CD4-positive, alpha-beta T cell (primary cell): ENCODE results near the gene TEX101. TPM values are rescaled to one million over a fixed set of nuclear protein-coding genes. Genes with fewer than 3 reads are reported as not detected.

Experiments
- ATAC-seq: fragments of 200-7000 bp; cut with Tn5 transposase; one replicate; pipeline ENCODE4 v1.10.0; 2022; ENCODE audit warnings: mild to moderate bottlenecking; ENCODE audit not compliant: poor library complexity
- CTCF ChIA-PET: fragments of 350-600 bp; sonication (Branson Sonifier 250); formaldehyde crosslinking; loops from one replicate; lab custom pipeline; 2021; ENCODE audit warnings: antibody characterized with exemption, inconsistent platforms; lab: Charles Lee
- POLR2A ChIA-PET: fragments of 350-600 bp; sonication (Branson Sonifier 250); formaldehyde crosslinking; loops from one replicate; lab custom pipeline; 2021; ENCODE audit warnings: antibody characterized with exemption, inconsistent platforms; lab: Charles Lee
- DNase-seq, 14 experiments: peaks; one replicate each; pipeline ENCODE4 v3.0.0-alpha.2; 2013 to 2020; ENCODE audit warnings: mixed read lengths in 2 of 14
- H3K27ac ChIP-seq, 2 donors: one replicate each; pipeline versions ENCODE4 v1.5.1 to v1.7.0; 2013; ENCODE audit warnings: low read length in 2 of 2, low read depth in 1 of 2, mild to moderate bottlenecking in 1 of 2
- H3K27me3 ChIP-seq, 2 experiments: 1 replicate in 1 of 2; 2 replicates in 1 of 2; pipeline versions ENCODE4 v1.6.1 to v1.7.0; 2013; ENCODE audit warnings: low read length in 2 of 2, control low read depth in 1 of 2, mild to moderate bottlenecking in 1 of 2, moderate library complexity in 1 of 2; ENCODE audit not compliant: insufficient read depth in 2 of 2, control insufficient read depth in 1 of 2
- H3K36me3 ChIP-seq: one replicate; pipeline ENCODE4 v1.6.1; 2013; ENCODE audit warnings: low read length, control low read depth; ENCODE audit not compliant: insufficient read depth
- H3K4me1 ChIP-seq: one replicate; pipeline ENCODE4 v1.6.1; 2013; ENCODE audit warnings: low read length, control low read depth; ENCODE audit not compliant: insufficient read depth
- H3K4me3 ChIP-seq: one replicate; pipeline ENCODE4 v1.5.1; 2013; ENCODE audit warnings: mild to moderate bottlenecking, low read length, moderate library complexity
- H3K9me3 ChIP-seq, 2 experiments: 1 replicate in 1 of 2; 2 replicates in 1 of 2; pipeline versions ENCODE4 v1.6.1 to v1.7.0; 2013; ENCODE audit warnings: low read length in 2 of 2, mild to moderate bottlenecking in 2 of 2, control low read depth in 1 of 2, moderate library complexity in 1 of 2; ENCODE audit not compliant: control insufficient read depth in 1 of 2, insufficient read depth in 1 of 2
- H3K27ac Mint-ChIP-seq: one replicate; pipeline ENCODE4 v1.8.0; 2020; ENCODE audit warnings: mixed read lengths
- H3K27me3 Mint-ChIP-seq: one replicate; pipeline ENCODE4 v1.8.0; 2021; ENCODE audit warnings: mixed read lengths
- H3K36me3 Mint-ChIP-seq: one replicate; pipeline ENCODE4 v1.8.0; 2021; ENCODE audit warnings: low read depth, mixed read lengths
- H3K4me1 Mint-ChIP-seq: one replicate; pipeline ENCODE4 v1.8.0; 2021; ENCODE audit warnings: low read depth, mixed read lengths
- H3K4me3 Mint-ChIP-seq: one replicate; pipeline ENCODE4 v1.8.0; 2020; ENCODE audit warnings: mild to moderate bottlenecking, mixed read lengths
- H3K9me3 Mint-ChIP-seq: one replicate; pipeline ENCODE4 v1.8.0; 2020; ENCODE audit warnings: mixed read lengths
- CTCF ChIP-seq: fragments of 200-600 bp; IDR thresholded peaks from one replicate; pipeline ENCODE4 v1.8.0; 2022; ENCODE audit warnings: antibody characterized with exemption, mild to moderate bottlenecking
- intact Hi-C, 2 experiments: fragments of 100-400 bp; cut with DNase I in 1 of 2; cut with micrococcal nuclease in 1 of 2; formaldehyde crosslinking; loops; one replicate each; pipeline versions ENCODE4 v1.15.1 to v1.9.0; 2023 to 2025; cut with DNase I, micrococcal nuclease
- total RNA-seq, 174 experiments: library from RNA in 2 of 174; stranded (reverse) in 2 of 174; gene quantifications; one replicate each; pipeline ENCODE4 v1.2.3 and lab custom pipeline; 2021 to 2026

The TEX101 gene
- total RNA-seq, 2 experiments from 2014 or later: not detected

GRCh38 chr19:43447655-43448054 lies 33.0 kb downstream of the TEX101 start:
- H3K9me3 Mint-ChIP-seq: no peaks in the 10 kb centered on the region
- H3K4me3 ChIP-seq: no peak overlapping the region
- ChIA-PET CTCF (interaction anchor here (0.6 to 5.1 kb wide), 24 partner anchors 9 to 215 kb away, joined by 3 to 96 read pairs (median 6); partner anchors contain the start of genes LYPD3, PHLDB3 and ZNF575), POLR2A (interaction anchor here (0.9 to 2.7 kb wide), 14 partner anchors 9 to 148 kb away, joined by 3 to 67 read pairs (median 6); partner anchors contain the start of genes IRGQ, PHLDB3 and ZNF576)
- H3K4me1 Mint-ChIP-seq: peaks cover 36% of the 10 kb centered on the region
- no peak overlapping the region for H3K4me3 Mint-ChIP-seq
- no peak overlapping the region for H3K27ac ChIP-seq
- peaks cover 19% of the 10 kb centered on the region for H3K4me1 ChIP-seq
- intact Hi-C loops: loop anchor here (1.0 to 5.0 kb wide), 7 partner anchors 15 to 148 kb away; partner anchors contain the start of gene PHLDB3 (in 2 of the 2)
- no peak for ATAC-seq
- no peaks in the 10 kb centered on the region for H3K27me3 Mint-ChIP-seq
- no peaks in the 10 kb centered on the region for H3K36me3 ChIP-seq
- no peaks in the 10 kb centered on the region for H3K9me3 ChIP-seq
- no peaks in the 10 kb centered on the region for H3K27me3 ChIP-seq
- H3K36me3 Mint-ChIP-seq: no peaks in the 10 kb centered on the region
- DNase-seq: no peak
- no peak overlapping the region for H3K27ac Mint-ChIP-seq
- no peak for TF ChIP-seq CTCF

GRCh38 chr19:43450545-43450997 lies 35.9 kb downstream of the TEX101 start:
- H3K4me3 Mint-ChIP-seq: no peak overlapping the region
- ChIA-PET POLR2A (interaction anchor here (0.7 kb wide), 1 partner anchor 69 kb away, joined by 3 read pairs; no protein-coding TSS in a partner anchor), CTCF (no interaction called here)
- H3K4me1 ChIP-seq: peaks cover 11% of the 10 kb centered on the region
- no peak overlapping the region for H3K27ac ChIP-seq
- no peaks in the 10 kb centered on the region for H3K27me3 Mint-ChIP-seq
- H3K4me3 ChIP-seq: no peak overlapping the region
- no peak overlapping the region for H3K27ac Mint-ChIP-seq
- TF ChIP-seq CTCF: no peak
- no peaks in the 10 kb centered on the region for H3K36me3 Mint-ChIP-seq
- H3K27me3 ChIP-seq: no peaks in the 10 kb centered on the region
- H3K36me3 ChIP-seq: no peaks in the 10 kb centered on the region
- H3K9me3 ChIP-seq: no peaks in the 10 kb centered on the region
- no peaks in the 10 kb centered on the region for H3K9me3 Mint-ChIP-seq
- DNase-seq (peak in 1 of 14 experiments; percentile 36), ATAC-seq (no peak)
- H3K4me1 Mint-ChIP-seq: peaks cover 20% of the 10 kb centered on the region
- intact Hi-C loops: no loop called here

- H3K9me3 Mint-ChIP-seq: no peaks in the 10 kb centered on the region
- peaks cover under 1% of the 10 kb centered on the region for H3K4me1 ChIP-seq
- CTCF ChIA-PET: no interaction called here
These were observed 37.9 kb downstream of the TEX101 start for GRCh38 chr19:43452582-43452981.

More at GRCh38 chr19:43452582-43452981, 37.9 kb downstream of the TEX101 start:
- POLR2A ChIA-PET: interaction anchor here (0.9 kb wide), 1 partner anchor 18 kb away, joined by 4 read pairs; no protein-coding TSS in a partner anchor
- H3K9me3 ChIP-seq: no peaks in the 10 kb centered on the region
- ATAC-seq: no peak
- TF ChIP-seq CTCF: no peak
- no peak for DNase-seq
- Mint-ChIP-seq H3K27ac (no peak overlapping the region), H3K4me3 (no peak overlapping the region), H3K27me3 (no peaks in the 10 kb centered on the region), H3K36me3 (no peaks in the 10 kb centered on the region), H3K4me1 (peaks cover 11% of the 10 kb centered on the region)
- H3K27ac ChIP-seq: no peak overlapping the region
- no peaks in the 10 kb centered on the region for H3K36me3 ChIP-seq
- H3K27me3 ChIP-seq: no peaks in the 10 kb centered on the region
- no peak overlapping the region for H3K4me3 ChIP-seq
- intact Hi-C loops: no loop called here
